H1 (cell line): Measurements from ENCODE around the gene TINAG. TPM values are rescaled to one million over a fixed set of nuclear protein-coding genes. Genes with fewer than 3 reads are reported as not detected.

Source experiments
- CTCF ChIA-PET: fragments of 300-600 bp; sonication (Branson Sonifier 250); formaldehyde crosslinking; loops from one replicate; lab custom pipeline; 2021; ENCODE audit not compliant: partially characterized antibody; lab: Charles Lee
- POLR2A ChIA-PET: fragments of 300-600 bp; sonication (Branson Sonifier 250); formaldehyde crosslinking; loops from one replicate; lab custom pipeline; 2021; ENCODE audit warnings: inconsistent platforms; ENCODE audit not compliant: partially characterized antibody; lab: Charles Lee
- DNase-seq, 2 experiments: peaks; one replicate each; pipeline versions ENCODE4 v3.0.0 to v3.0.0-alpha.2; 2010 to 2022; ENCODE audit warnings: low spot score in 2 of 2, low read depth in 1 of 2, mixed read lengths in 1 of 2
- FAIRE-seq: peaks from 2 replicates; lab custom pipeline; 2011; peaks lifted over from hg19 to GRCh38; lab: Jason Lieb, UNC
- H2AFZ ChIP-seq: 2 replicates; pipeline ENCODE4 v1.8.1; 2012; ENCODE audit warnings: low read length, inconsistent platforms
- H2AK5ac ChIP-seq: 2 replicates; pipeline ENCODE4 v1.6.1; 2013; ENCODE audit warnings: low read depth, low read length
- H2BK120ac ChIP-seq: replicated peaks from 2 replicates; pipeline ENCODE3; 2013; ENCODE audit warnings: low read depth, low read length, inconsistent platforms
- H2BK12ac ChIP-seq: 2 replicates; pipeline ENCODE4 v1.6.1; 2013; ENCODE audit warnings: low read depth, low read length
- H2BK15ac ChIP-seq: 2 replicates; pipeline ENCODE4 v1.6.1; 2013; ENCODE audit warnings: low read length
- H2BK20ac ChIP-seq: 2 replicates; pipeline ENCODE4 v1.6.1; 2013; ENCODE audit warnings: low read length
- H2BK5ac ChIP-seq: 2 replicates; pipeline ENCODE4 v1.6.1; 2013; ENCODE audit warnings: low read depth, low read length
- H3K14ac ChIP-seq: 2 replicates; pipeline ENCODE4 v1.6.1; 2013; ENCODE audit warnings: inconsistent platforms; ENCODE audit not compliant: insufficient read length
- H3K18ac ChIP-seq: 2 replicates; pipeline ENCODE4 v1.6.1; 2013; ENCODE audit warnings: low read length; ENCODE audit errors: extremely low read depth
- H3K23ac ChIP-seq: 2 replicates; pipeline ENCODE4 v1.6.1; 2013; ENCODE audit warnings: inconsistent platforms; ENCODE audit not compliant: insufficient read length
- H3K23me2 ChIP-seq: 2 replicates; pipeline ENCODE4 v1.6.1; 2013; ENCODE audit warnings: low read depth, low read length
- H3K27ac ChIP-seq: 2 replicates; pipeline ENCODE4 v1.6.1; 2011; ENCODE audit warnings: low read depth, low read length, inconsistent platforms
- H3K27me3 ChIP-seq, 4 experiments: replicated peaks in 1 of 4; 1 replicate in 1 of 4; 2 replicates in 3 of 4; pipeline versions ENCODE4 v1.6.1 to v1.8.1; 2011 to 2013; ENCODE audit warnings: low read length in 3 of 4, mild to moderate bottlenecking in 3 of 4, inconsistent platforms in 2 of 4, mixed read lengths in 2 of 4, moderate library complexity in 1 of 4; ENCODE audit not compliant: control insufficient read depth in 3 of 4, insufficient read depth in 3 of 4; ENCODE audit errors: extremely low read depth in 1 of 4
- H3K36me3 ChIP-seq, 4 experiments: 2 replicates each; pipeline versions ENCODE4 v1.6.1 to v1.8.1; 2011 to 2013; ENCODE audit warnings: mild to moderate bottlenecking in 4 of 4, low read length in 3 of 4, moderate library complexity in 2 of 4, control low read depth in 1 of 4, inconsistent platforms in 1 of 4; ENCODE audit not compliant: insufficient read depth in 4 of 4, control insufficient read depth in 2 of 4
- H3K4ac ChIP-seq: replicated peaks from 2 replicates; pipeline ENCODE3; 2013; ENCODE audit warnings: low read length, low read depth, mixed read lengths, inconsistent platforms; ENCODE audit not compliant: insufficient read length
- H3K4me1 ChIP-seq, 4 experiments: replicated peaks in 1 of 4; 1 replicate in 1 of 4; 2 replicates in 3 of 4; pipeline versions ENCODE4 v1.6.1 to v1.8.1; 2011 to 2013; ENCODE audit warnings: low read length in 3 of 4, inconsistent platforms in 2 of 4, mixed read lengths in 1 of 4; ENCODE audit not compliant: insufficient read depth in 4 of 4, control insufficient read depth in 3 of 4
- H3K4me2 ChIP-seq, 2 experiments: 2 replicates each; pipeline versions ENCODE4 v1.6.1 to v1.8.1; 2011 to 2013; ENCODE audit warnings: low read depth in 2 of 2, low read length in 2 of 2, control low read depth in 1 of 2, inconsistent platforms in 1 of 2, mild to moderate bottlenecking in 1 of 2; ENCODE audit not compliant: insufficient read depth in 1 of 2
- H3K4me3 ChIP-seq, 4 experiments: fragments of 200-600, 300-600 bp in 1 of 4; sonication (generic), shearing (Covaris generic), sonication (Bioruptor Twin) in 1 of 4; 2 replicates each; pipeline versions ENCODE4 v1.5.1 to v1.8.1; 2011 to 2016; ENCODE audit warnings: low read length in 4 of 4, low read depth in 3 of 4, control low read depth in 2 of 4, inconsistent platforms in 2 of 4, mild to moderate bottlenecking in 2 of 4, mixed read lengths in 1 of 4, moderate library complexity in 1 of 4; ENCODE audit not compliant: insufficient read depth in 2 of 4; ENCODE audit errors: extremely low read depth in 1 of 4
- H3K56ac ChIP-seq: replicated peaks from 2 replicates; pipeline ENCODE3; 2013; ENCODE audit warnings: low read depth, mild to moderate bottlenecking, mixed read lengths, low read length, inconsistent platforms; ENCODE audit not compliant: insufficient read length
- H3K79me1 ChIP-seq: 2 replicates; pipeline ENCODE4 v1.6.1; 2013; ENCODE audit warnings: low read depth, low read length, control low read depth
- H3K79me2 ChIP-seq, 2 experiments: 2 replicates each; pipeline versions ENCODE4 v1.6.1 to v1.8.1; 2012 to 2013; ENCODE audit warnings: low read length in 2 of 2, mild to moderate bottlenecking in 2 of 2, inconsistent platforms in 1 of 2; ENCODE audit not compliant: insufficient read depth in 2 of 2, control insufficient read depth in 1 of 2
- H3K9ac ChIP-seq, 4 experiments: replicated peaks in 1 of 4; 1 replicate in 1 of 4; 2 replicates in 3 of 4; pipeline versions ENCODE4 v1.6.1 to v1.8.1; 2011 to 2013; ENCODE audit warnings: low read depth in 3 of 4, low read length in 3 of 4, control low read depth in 2 of 4, mild to moderate bottlenecking in 2 of 4, moderate library complexity in 2 of 4, inconsistent platforms in 1 of 4; ENCODE audit errors: extremely low read depth in 1 of 4
- H3K9me3 ChIP-seq, 2 experiments: 2 replicates each; pipeline versions ENCODE4 v1.6.1 to v1.8.1; 2012 to 2013; ENCODE audit warnings: mild to moderate bottlenecking in 2 of 2, moderate library complexity in 2 of 2, control low read depth in 1 of 2, inconsistent platforms in 1 of 2, low read depth in 1 of 2, low read length in 1 of 2, mixed read lengths in 1 of 2; ENCODE audit not compliant: insufficient read depth in 2 of 2
- H4K20me1 ChIP-seq, 2 experiments: replicated peaks in 1 of 2; 2 replicates each; pipeline versions ENCODE3 to v1.8.1; 2011 to 2013; ENCODE audit warnings: inconsistent platforms in 2 of 2, low read length in 2 of 2, mild to moderate bottlenecking in 1 of 2; ENCODE audit not compliant: insufficient read depth in 2 of 2, control insufficient read depth in 1 of 2
- H4K5ac ChIP-seq: 2 replicates; pipeline ENCODE4 v1.6.1; 2013; ENCODE audit warnings: low read length, low read depth, mixed read lengths, inconsistent platforms; ENCODE audit not compliant: insufficient read length
- H4K8ac ChIP-seq: 2 replicates; pipeline ENCODE4 v1.8.0; 2013; ENCODE audit warnings: mild to moderate bottlenecking, moderate library complexity, low read length, inconsistent platforms; ENCODE audit not compliant: insufficient read depth; ENCODE audit errors: extremely low read depth
- H4K91ac ChIP-seq: replicated peaks from 2 replicates; pipeline ENCODE3; 2013; ENCODE audit warnings: low read length, mixed read lengths, inconsistent platforms; ENCODE audit not compliant: insufficient read length
- FOSL1 ChIP-seq: IDR thresholded peaks from 2 replicates; pipeline ENCODE4 v1.6.1; 2011; ENCODE audit warnings: mild to moderate bottlenecking, low read depth, low read length, moderate library complexity; ENCODE audit not compliant: insufficient read depth
- KDM4A ChIP-seq: IDR thresholded peaks from one replicate; pipeline ENCODE4 v1.7.1; 2012; ENCODE audit warnings: low read depth, mild to moderate bottlenecking, moderate library complexity, low read length, inconsistent platforms; ENCODE audit not compliant: severe bottlenecking
- POU5F1 ChIP-seq: IDR thresholded peaks from 2 replicates; pipeline ENCODE4 v1.6.1; 2011; ENCODE audit warnings: low read depth, mild to moderate bottlenecking, low read length, moderate library complexity
- SAP30 ChIP-seq: fragments of 300-600 bp; sonication (generic); IDR thresholded peaks from 2 replicates; pipeline ENCODE4 v1.7.1; 2012; ENCODE audit warnings: low read length, moderate library complexity, mild to moderate bottlenecking, inconsistent platforms; ENCODE audit not compliant: insufficient read depth, insufficient replicate concordance
- SIN3A ChIP-seq, 2 experiments: IDR thresholded peaks in 1 of 2; conservative IDR thresholded peaks in 1 of 2; 2 replicates each; pipeline ENCODE4 v1.6.1; 2011 to 2012; ENCODE audit warnings: low read length in 2 of 2, improper control_type of control experiment in 1 of 2, low read depth in 1 of 2, mild to moderate bottlenecking in 1 of 2
- SIRT6 ChIP-seq: IDR thresholded peaks from one replicate; pipeline ENCODE4 v1.7.1; 2012; ENCODE audit warnings: low read length, inconsistent platforms
- SP1 ChIP-seq: IDR thresholded peaks from 2 replicates; pipeline ENCODE4 v1.6.1; 2011; ENCODE audit warnings: low read depth, low read length
- SP2 ChIP-seq: IDR thresholded peaks from 2 replicates; pipeline ENCODE4 v1.6.1; 2012; ENCODE audit warnings: mild to moderate bottlenecking, low read length, inconsistent platforms
- TAF7 ChIP-seq: optimal IDR thresholded peaks from 2 replicates; pipeline ENCODE3; 2011; ENCODE audit warnings: low read depth, mild to moderate bottlenecking, inconsistent platforms, low read length, moderate library complexity, borderline replicate concordance
- TEAD4 ChIP-seq: IDR thresholded peaks from 2 replicates; pipeline ENCODE4 v1.6.1; 2012; ENCODE audit warnings: low read depth, low read length, inconsistent platforms, mixed read lengths
- WGBS, 2 experiments: shearing (Covaris generic) in 1 of 2; methylation state at CpG; one replicate each; pipeline versions ENCODE4 v1.1.6 to v1.1.7; 2013 to 2015; ENCODE audit warnings: low lambda C conversion rate in 2 of 2, mixed read lengths in 2 of 2, inconsistent platforms in 1 of 2, low coverage in 1 of 2, missing lambda C conversion rate in 1 of 2; ENCODE audit not compliant: insufficient replicate concordance in 2 of 2, insufficient coverage in 1 of 2, insufficient read length in 1 of 2; ENCODE audit errors: extremely low coverage in 1 of 2, missing lambda C conversion rate in 1 of 2; 5-methylcytosine and 5-hydroxymethylcytosine counted together
- polyA plus RNA-seq, 7 experiments: library from polyadenylated mRNA; depleted of rRNA in 3 of 7; stranded (reverse) in 5 of 7; unstranded in 2 of 7; fragments of >200 nt in 5 of 7; fragments of 200-250 nt in 2 of 7; gene quantifications; 1 replicate in 5 of 7; 2 replicates in 1 of 7; 4 replicates in 1 of 7; pipeline versions ENCODE4 v1.2.1 to v1.2.3, GENCODE V29; 2011 to 2013; ENCODE audit warnings: missing spikeins in 2 of 7, mixed read lengths in 2 of 7
- total RNA-seq: library from RNA; stranded (reverse); fragmentation: NEBNext Ultra II Directional; extraction: Animal tissue kit (Norgen Biotek cat#: 25700); gene quantifications from 2 replicates; pipeline ENCODE4 v1.2.1, GENCODE V29; 2021
- TF ChIP-seq, protein P1 (sequence below): IDR thresholded peaks from 2 replicates; pipeline ENCODE4 v1.6.1; 2012; ENCODE audit warnings: inconsistent platforms

The TINAG gene
- total and polyA plus RNA-seq, 2 of the 8 experiments (the other 6 are each of a cell fraction or from before 2014, with no cell fraction given), result not detected

DNA sequence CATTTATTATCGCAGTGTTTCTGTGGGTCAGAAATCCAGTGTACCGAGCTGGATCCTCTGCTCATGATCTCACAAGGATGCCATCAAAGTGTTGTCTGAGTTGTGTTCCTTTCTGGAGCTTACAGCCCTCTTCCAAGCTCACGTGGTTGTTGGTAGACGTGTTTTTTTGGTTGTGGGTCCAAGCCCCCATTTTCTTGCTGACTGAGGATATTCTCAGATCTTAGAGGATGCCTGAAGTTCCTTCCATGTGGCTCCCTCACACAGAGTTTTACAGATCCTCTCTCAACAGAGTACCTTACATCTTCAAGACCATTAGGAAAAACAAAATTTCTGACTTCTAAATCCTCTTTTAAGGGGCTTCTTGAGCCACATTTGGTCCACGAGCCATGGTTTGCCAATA lies 78.1 kb downstream of the TINAG start:
- no peak overlapping the region for H3K9ac ChIP-seq
- H2BK20ac ChIP-seq, result no peak overlapping the region
- H3K9me3 ChIP-seq, result no peaks in the 10 kb centered on the region
- DNase-seq (no peak), FAIRE-seq (no peak)
- no peak overlapping the region for H2BK12ac ChIP-seq
- H3K4me2 ChIP-seq, result no peak overlapping the region
- no peak overlapping the region for H2BK120ac ChIP-seq
- ChIA-PET POLR2A (no interaction called here), CTCF (no interaction called here)
- 95% methylated on average over 5 of the region's 5 CpGs; no CpG with 5 or more reads in 1 of the 2 experiments for whole genome bisulfite sequencing, 2 experiments
- no peak overlapping the region for H3K27ac ChIP-seq
- no peak overlapping the region for H3K23ac ChIP-seq
- H3K23me2 ChIP-seq, result no peaks in the 10 kb centered on the region
- no peaks in the 10 kb centered on the region for H3K27me3 ChIP-seq
- H3K56ac ChIP-seq, result no peak overlapping the region
- no peak overlapping the region for H4K91ac ChIP-seq
- H3K4ac ChIP-seq, result no peak overlapping the region
- no peak overlapping the region for H4K5ac ChIP-seq
- H4K20me1 ChIP-seq, result no peaks in the 10 kb centered on the region
- no peaks in the 10 kb centered on the region for H3K4me1 ChIP-seq
- H2BK15ac ChIP-seq, result no peak overlapping the region
- no peaks in the 10 kb centered on the region for H3K79me1 ChIP-seq
- H3K14ac ChIP-seq, result no peak overlapping the region
- 0 out of 2 replicates have a peak overlapping the region, but pooled peaks have one; percentile 27 for H3K18ac ChIP-seq
- H2BK5ac ChIP-seq, result no peak overlapping the region
- H4K8ac ChIP-seq, result no peak overlapping the region
- peak overlapping the region; percentile 7; the same call in 1 of the 2 replicates for H2AFZ ChIP-seq
- H3K36me3 ChIP-seq, result no peaks in the 10 kb centered on the region
- TF ChIP-seq TAF7 (no peak), SIN3A (conservative IDR thresholded peaks at IDR 0.05 in 1 of 2, IDR thresholded peaks at IDR 0.05 in 1 of 2; ENCODE audit: low read depth in 1 of 2, low read length in 2 of 2) (no peak), TEAD4 (no peak), SP2 (no peak), SP1 (no peak), KDM4A (no peak), SIRT6 (no peak), SAP30 (no peak), POU5F1 (no peak), FOSL1 (no peak)
- TF ChIP-seq, protein P1, sequence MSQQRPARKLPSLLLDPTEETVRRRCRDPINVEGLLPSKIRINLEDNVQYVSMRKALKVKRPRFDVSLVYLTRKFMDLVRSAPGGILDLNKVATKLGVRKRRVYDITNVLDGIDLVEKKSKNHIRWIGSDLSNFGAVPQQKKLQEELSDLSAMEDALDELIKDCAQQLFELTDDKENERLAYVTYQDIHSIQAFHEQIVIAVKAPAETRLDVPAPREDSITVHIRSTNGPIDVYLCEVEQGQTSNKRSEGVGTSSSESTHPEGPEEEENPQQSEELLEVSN, result no peak
- no peak overlapping the region for H3K4me3 ChIP-seq
- no peak overlapping the region for H2AK5ac ChIP-seq
- no peaks in the 10 kb centered on the region for H3K79me2 ChIP-seq
